ENCODE measurements around the gene CYP4F2.

DNA sequence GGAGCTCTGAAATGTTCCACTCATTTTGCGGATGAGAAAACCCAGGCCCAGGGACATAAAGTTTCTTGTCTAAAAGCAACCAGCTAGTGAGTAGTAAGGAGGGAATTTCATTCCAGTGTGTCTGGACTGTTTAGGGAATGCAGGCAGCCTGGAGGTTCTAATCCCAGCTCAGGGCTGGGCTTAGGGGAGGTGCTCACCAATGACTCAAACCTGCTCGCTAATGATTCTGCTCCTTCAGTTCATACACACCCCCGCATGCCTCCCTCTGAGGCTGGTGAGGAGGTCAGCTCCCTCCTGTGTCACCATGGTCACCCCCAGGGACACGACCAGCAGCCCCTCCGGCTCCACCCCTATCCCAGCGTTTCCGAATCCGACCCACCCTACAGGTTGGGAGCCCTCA, 34.6 kb downstream of the CYP4F2 start:
- TF ChIP-seq, protein P1, sequence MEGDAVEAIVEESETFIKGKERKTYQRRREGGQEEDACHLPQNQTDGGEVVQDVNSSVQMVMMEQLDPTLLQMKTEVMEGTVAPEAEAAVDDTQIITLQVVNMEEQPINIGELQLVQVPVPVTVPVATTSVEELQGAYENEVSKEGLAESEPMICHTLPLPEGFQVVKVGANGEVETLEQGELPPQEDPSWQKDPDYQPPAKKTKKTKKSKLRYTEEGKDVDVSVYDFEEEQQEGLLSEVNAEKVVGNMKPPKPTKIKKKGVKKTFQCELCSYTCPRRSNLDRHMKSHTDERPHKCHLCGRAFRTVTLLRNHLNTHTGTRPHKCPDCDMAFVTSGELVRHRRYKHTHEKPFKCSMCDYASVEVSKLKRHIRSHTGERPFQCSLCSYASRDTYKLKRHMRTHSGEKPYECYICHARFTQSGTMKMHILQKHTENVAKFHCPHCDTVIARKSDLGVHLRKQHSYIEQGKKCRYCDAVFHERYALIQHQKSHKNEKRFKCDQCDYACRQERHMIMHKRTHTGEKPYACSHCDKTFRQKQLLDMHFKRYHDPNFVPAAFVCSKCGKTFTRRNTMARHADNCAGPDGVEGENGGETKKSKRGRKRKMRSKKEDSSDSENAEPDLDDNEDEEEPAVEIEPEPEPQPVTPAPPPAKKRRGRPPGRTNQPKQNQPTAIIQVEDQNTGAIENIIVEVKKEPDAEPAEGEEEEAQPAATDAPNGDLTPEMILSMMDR (IDR thresholded peaks at IDR 0.05; ENCODE audit: borderline replicate concordance, extremely low read depth, low read length, poor library complexity, severe bottlenecking): no peak
- no peak for TF ChIP-seq EZH2 (IDR thresholded peaks at IDR 0.05; ENCODE audit: borderline replicate concordance, low read depth, low read length, severe bottlenecking)

All from DND-41 (cell line).